SK-N-SH (cell line): ENCODE data around the gene SMYD3. TPM values are rescaled to one million over a fixed set of nuclear protein-coding genes. Genes with fewer than 3 reads are reported as not detected.
"Not testable (repeated sequence)": the region's sequence is repeated elsewhere in the genome, so short reads cannot be mapped to it uniquely, and the experiment has no call there.

Experiments
- CTCF ChIA-PET: fragments of 300-600, 350-600 bp; formaldehyde crosslinking; extraction: SDS; loops from one replicate; lab custom pipeline; 2021; lab: Yijun Ruan, JAX
- POLR2A ChIA-PET: fragments of 350-600 bp; sonication (Branson Sonifier 250); formaldehyde crosslinking; extraction: SDS; loops from one replicate; lab custom pipeline; 2020; ENCODE audit warnings: antibody characterized with exemption, inconsistent platforms; lab: Yijun Ruan, JAX
- DNase-seq: peaks from one replicate; pipeline ENCODE4 v3.0.0; 2012
- H2AFZ ChIP-seq: fragments of 200-600 bp; sonication (generic); 2 replicates; pipeline ENCODE4 v1.8.1; 2016; ENCODE audit warnings: antibody characterized with exemption, mild to moderate bottlenecking, low read depth
- H3F3A ChIP-seq: fragments of 200-600 bp; sonication (generic); replicated peaks from 2 replicates; pipeline ENCODE3; 2016; ENCODE audit warnings: antibody characterized with exemption, mild to moderate bottlenecking; ENCODE audit not compliant: insufficient read depth
- H3K27ac ChIP-seq, 2 experiments: fragments of 200-500 bp in 1 of 2; fragments of 200-600 bp in 1 of 2; sonication (Bioruptor generic) in 1 of 2; sonication (generic), shearing (Covaris generic) in 1 of 2; 2 replicates each; pipeline versions ENCODE4 v1.5.1 to v1.6.1; 2014 to 2016; ENCODE audit warnings: low read depth in 2 of 2, inconsistent platforms in 1 of 2, low read length in 1 of 2, mild to moderate bottlenecking in 1 of 2, mixed read lengths in 1 of 2
- H3K27me3 ChIP-seq: fragments of 200-600 bp; sonication (generic), shearing (Covaris generic); 2 replicates; pipeline ENCODE4 v1.6.1; 2016; ENCODE audit warnings: mixed run types; ENCODE audit not compliant: insufficient read depth
- H3K36me3 ChIP-seq, 2 experiments: fragments of 200-500 bp in 1 of 2; fragments of 200-600 bp in 1 of 2; sonication (Bioruptor generic) in 1 of 2; sonication (generic) in 1 of 2; replicated peaks in 1 of 2; 2 replicates each; pipeline versions ENCODE3 to v1.5.1; 2014 to 2016; ENCODE audit warnings: low read length in 1 of 2, mild to moderate bottlenecking in 1 of 2; ENCODE audit not compliant: insufficient read depth in 2 of 2, control insufficient read depth in 1 of 2
- H3K4me1 ChIP-seq, 2 experiments: fragments of 200-500 bp in 1 of 2; fragments of 200-600 bp in 1 of 2; sonication (Bioruptor generic) in 1 of 2; sonication (generic), shearing (Covaris generic) in 1 of 2; 2 replicates each; pipeline versions ENCODE4 v1.5.1 to v1.6.1; 2014 to 2016; ENCODE audit warnings: low read depth in 1 of 2, low read length in 1 of 2, mixed run types in 1 of 2; ENCODE audit not compliant: insufficient read depth in 2 of 2, control insufficient read depth in 1 of 2
- H3K4me2 ChIP-seq: fragments of 200-600 bp; sonication (generic), shearing (Covaris generic); 2 replicates; pipeline ENCODE4 v1.6.1; 2017; ENCODE audit warnings: mixed run types
- H3K4me3 ChIP-seq, 2 experiments: fragments of 200-500 bp in 1 of 2; fragments of 200-600 bp in 1 of 2; sonication (Bioruptor generic) in 1 of 2; sonication (generic), shearing (Covaris generic) in 1 of 2; 2 replicates each; pipeline versions ENCODE4 v1.5.1 to v1.8.1; 2014 to 2016; ENCODE audit warnings: low read depth in 2 of 2, inconsistent platforms in 1 of 2, low read length in 1 of 2, mild to moderate bottlenecking in 1 of 2, mixed read lengths in 1 of 2, moderate library complexity in 1 of 2
- H3K79me2 ChIP-seq: fragments of 200-600 bp; sonication (generic); 2 replicates; pipeline ENCODE4 v1.8.1; 2017; ENCODE audit warnings: mild to moderate bottlenecking; ENCODE audit not compliant: insufficient read depth
- H3K9ac ChIP-seq: fragments of 200-600 bp; sonication (generic); 2 replicates; pipeline ENCODE4 v1.6.1; 2017; ENCODE audit warnings: mixed run types
- H3K9me2 ChIP-seq: fragments of 200-600 bp; sonication (generic); 2 replicates; pipeline ENCODE4 v1.6.1; 2017; ENCODE audit warnings: mixed run types
- H3K9me3 ChIP-seq: fragments of 200-600 bp; sonication (generic); 2 replicates; pipeline ENCODE4 v1.6.1; 2017; ENCODE audit warnings: mixed run types, mild to moderate bottlenecking, moderate library complexity
- H4K20me1 ChIP-seq: fragments of 200-600 bp; sonication (generic); 2 replicates; pipeline ENCODE4 v1.6.1; 2017; ENCODE audit warnings: mild to moderate bottlenecking, mixed run types; ENCODE audit not compliant: insufficient read depth
- CHD2 ChIP-seq: fragments of 150-350 bp; IDR thresholded peaks from 2 replicates; pipeline ENCODE4 v1.6.1; 2018; ENCODE audit warnings: low read length; ENCODE audit not compliant: partially characterized antibody
- EP300 ChIP-seq, 2 experiments: IDR thresholded peaks; 2 replicates each; pipeline versions ENCODE4 v1.4.0 to v1.6.1; 2012; ENCODE audit warnings: borderline replicate concordance in 1 of 2, low read depth in 1 of 2, low read length in 1 of 2
- FOSL2 ChIP-seq: IDR thresholded peaks from 2 replicates; pipeline ENCODE4 v1.4.0; 2012; ENCODE audit warnings: low read depth, mild to moderate bottlenecking, moderate library complexity, borderline replicate concordance
- FOXJ3 ChIP-seq: sonication (generic); formaldehyde crosslinking; IDR thresholded peaks from 2 replicates; pipeline ENCODE4 v1.5.1; 2020; ENCODE audit warnings: mild to moderate bottlenecking, missing genetic modification reagents
- FOXM1 ChIP-seq: IDR thresholded peaks from 2 replicates; pipeline ENCODE4 v1.4.0; 2012; ENCODE audit warnings: low read depth, mild to moderate bottlenecking
- GATA2 ChIP-seq: sonication (generic); formaldehyde crosslinking; IDR thresholded peaks from 2 replicates; pipeline ENCODE4 v1.5.0; 2020; ENCODE audit warnings: mild to moderate bottlenecking, missing genetic modification reagents
- MEF2A ChIP-seq: IDR thresholded peaks from 2 replicates; pipeline ENCODE4 v1.4.0; 2012; ENCODE audit warnings: low read depth, borderline replicate concordance
- NFIC ChIP-seq: IDR thresholded peaks from 2 replicates; pipeline ENCODE4 v1.4.0; 2012; ENCODE audit warnings: borderline replicate concordance
- RXRA ChIP-seq: IDR thresholded peaks from 2 replicates; pipeline ENCODE4 v1.4.0; 2012; ENCODE audit warnings: low read depth, mild to moderate bottlenecking, borderline replicate concordance
- YY1 ChIP-seq: IDR thresholded peaks from 2 replicates; pipeline ENCODE4 v1.4.0; 2012; ENCODE audit warnings: low read depth, mild to moderate bottlenecking
- WGBS: methylation state at CpG from one replicate; pipeline ENCODE4 v1.1.6; 2017; ENCODE audit warnings: low lambda C conversion rate; 5-methylcytosine and 5-hydroxymethylcytosine counted together
- polyA plus RNA-seq, 3 experiments: library from polyadenylated mRNA; depleted of rRNA; stranded (reverse); fragments of >200 nt; gene quantifications; 2 replicates each; pipeline ENCODE4 v1.2.3, GENCODE V29; 2012
- TF ChIP-seq, protein P1 (sequence below): IDR thresholded peaks from 2 replicates; pipeline ENCODE4 v1.4.0; 2012; ENCODE audit warnings: low read depth, borderline replicate concordance
- TF ChIP-seq, protein P2 (sequence below): IDR thresholded peaks from 2 replicates; pipeline ENCODE4 v1.6.1; 2012; ENCODE audit warnings: mild to moderate bottlenecking, low read depth, low read length, moderate library complexity
- TF ChIP-seq, protein P3 (sequence below): fragments of 200-600 bp; sonication (generic); IDR thresholded peaks from 2 replicates; pipeline ENCODE4 v1.6.1; 2017; ENCODE audit warnings: antibody characterized with exemption, mild to moderate bottlenecking, moderate library complexity

Gene SMYD3
- polyA plus RNA-seq, 1 of the 3 experiments (the other 2 are of a cell fraction), result 31.4 TPM

DNA sequence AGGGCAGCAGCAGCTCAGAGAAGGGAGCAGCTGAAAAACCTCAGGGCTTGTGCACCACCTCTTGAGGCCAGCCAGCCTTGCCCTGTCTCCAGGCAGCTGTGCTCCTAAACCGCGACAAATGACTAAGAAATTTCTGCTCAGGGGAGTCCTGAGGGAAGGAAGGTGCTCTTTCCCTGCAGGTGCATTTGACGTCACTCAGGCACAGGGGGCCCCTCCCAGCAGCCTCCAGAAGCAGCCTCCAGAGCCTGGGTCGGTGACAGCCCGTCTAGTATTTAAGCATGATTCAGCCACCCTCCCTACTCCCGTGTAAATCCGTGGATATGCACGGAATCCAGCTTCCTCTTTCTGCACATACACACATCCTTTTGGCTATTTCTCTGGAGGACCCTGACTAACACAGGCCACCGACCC lies 791.8 kb downstream of the SMYD3 start:
- no peaks in the 10 kb centered on the region for H3K9me2 ChIP-seq
- H3F3A ChIP-seq, result no peaks in the 10 kb centered on the region
- no peak overlapping the region for H2AFZ ChIP-seq
- no peaks in the 10 kb centered on the region for H4K20me1 ChIP-seq
- no peak overlapping the region for H3K4me3 ChIP-seq
- H3K27ac ChIP-seq, result peak overlapping the region in 1 of 2 experiments; percentile 36; a peak in 1 of 4 replicates
- CTCF ChIA-PET, result interaction anchor here (0.7 kb wide), 1 partner anchor 179 kb away, joined by 3 read pairs; no protein-coding TSS in a partner anchor
- no peaks in the 10 kb centered on the region for H3K79me2 ChIP-seq
- H3K9ac ChIP-seq, result no peak overlapping the region
- H3K9me3 ChIP-seq, result no peaks in the 10 kb centered on the region
- DNase-seq, result no peak
- WGBS, result 72% methylated on average over 9 of the region's 9 CpGs
- no peak overlapping the region; the same call in 1 of the 2 replicates for H3K4me2 ChIP-seq
- POLR2A ChIA-PET, result no interaction called here
- H3K4me1 ChIP-seq, result peaks cover 3 to 14% of the 10 kb centered on the region in 2 experiments; a peak in 2 of 4 replicates
- no peaks in the 10 kb centered on the region for H3K27me3 ChIP-seq
- no peak for TF ChIP-seq NFIC
- no peak for TF ChIP-seq YY1
- TF ChIP-seq, protein P1, sequence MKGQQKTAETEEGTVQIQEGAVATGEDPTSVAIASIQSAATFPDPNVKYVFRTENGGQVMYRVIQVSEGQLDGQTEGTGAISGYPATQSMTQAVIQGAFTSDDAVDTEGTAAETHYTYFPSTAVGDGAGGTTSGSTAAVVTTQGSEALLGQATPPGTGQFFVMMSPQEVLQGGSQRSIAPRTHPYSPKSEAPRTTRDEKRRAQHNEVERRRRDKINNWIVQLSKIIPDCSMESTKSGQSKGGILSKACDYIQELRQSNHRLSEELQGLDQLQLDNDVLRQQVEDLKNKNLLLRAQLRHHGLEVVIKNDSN, result no peak
- no peak for TF ChIP-seq GATA2 (CRISPR knock-in tag)
- TF ChIP-seq RXRA, result no peak
- no peak for TF ChIP-seq FOXM1
- no peak for TF ChIP-seq EP300 (IDR thresholded peaks at IDR 0.05; ENCODE audit: borderline replicate concordance in 1 of 2, low read depth in 1 of 2, low read length in 1 of 2)
- TF ChIP-seq, all 33 proteins: peak for 0
- H3K36me3 ChIP-seq, result peaks cover 0 to 11% of the 10 kb centered on the region in 2 experiments

DNA sequence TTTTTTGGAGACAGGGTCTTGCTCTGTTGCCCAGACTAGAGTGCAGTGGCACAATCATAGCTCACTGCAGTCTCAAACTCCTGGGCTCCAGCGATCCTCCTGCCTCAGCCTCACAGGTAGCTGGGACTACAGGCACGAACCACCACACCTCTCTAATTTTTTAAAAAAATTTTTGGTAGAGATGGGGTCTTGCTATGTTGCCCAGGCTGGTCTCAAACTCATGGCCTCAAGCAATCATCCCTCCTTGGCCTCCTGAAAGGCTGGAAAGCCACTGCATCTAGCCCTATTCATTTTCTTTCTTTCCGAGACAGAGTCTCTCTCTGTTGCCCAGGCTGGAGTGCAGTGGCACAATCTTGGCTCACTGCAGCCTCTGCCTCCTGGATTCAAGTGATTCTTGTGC lies 793.1 kb downstream of the SMYD3 start:
- H3K27ac ChIP-seq, H3F3A ChIP-seq, H4K20me1 ChIP-seq, CTCF ChIA-PET, H2AFZ ChIP-seq, H3K9ac ChIP-seq, H3K27me3 ChIP-seq, POLR2A ChIA-PET, H3K4me3 ChIP-seq, H3K79me2 ChIP-seq, H3K4me2 ChIP-seq, DNase-seq, H3K9me3 ChIP-seq, H3K9me2 ChIP-seq: not testable (repeated sequence)
- 87% methylated on average over 3 of the region's 3 CpGs for WGBS
- Histone ChIP-seq H3K36me3 (peaks cover 0 to 11% of the 10 kb centered on the region in 2 experiments), H3K4me1 (peaks cover 5 to 14% of the 10 kb centered on the region in 2 experiments; a peak in 2 of 4 replicates)

DNA sequence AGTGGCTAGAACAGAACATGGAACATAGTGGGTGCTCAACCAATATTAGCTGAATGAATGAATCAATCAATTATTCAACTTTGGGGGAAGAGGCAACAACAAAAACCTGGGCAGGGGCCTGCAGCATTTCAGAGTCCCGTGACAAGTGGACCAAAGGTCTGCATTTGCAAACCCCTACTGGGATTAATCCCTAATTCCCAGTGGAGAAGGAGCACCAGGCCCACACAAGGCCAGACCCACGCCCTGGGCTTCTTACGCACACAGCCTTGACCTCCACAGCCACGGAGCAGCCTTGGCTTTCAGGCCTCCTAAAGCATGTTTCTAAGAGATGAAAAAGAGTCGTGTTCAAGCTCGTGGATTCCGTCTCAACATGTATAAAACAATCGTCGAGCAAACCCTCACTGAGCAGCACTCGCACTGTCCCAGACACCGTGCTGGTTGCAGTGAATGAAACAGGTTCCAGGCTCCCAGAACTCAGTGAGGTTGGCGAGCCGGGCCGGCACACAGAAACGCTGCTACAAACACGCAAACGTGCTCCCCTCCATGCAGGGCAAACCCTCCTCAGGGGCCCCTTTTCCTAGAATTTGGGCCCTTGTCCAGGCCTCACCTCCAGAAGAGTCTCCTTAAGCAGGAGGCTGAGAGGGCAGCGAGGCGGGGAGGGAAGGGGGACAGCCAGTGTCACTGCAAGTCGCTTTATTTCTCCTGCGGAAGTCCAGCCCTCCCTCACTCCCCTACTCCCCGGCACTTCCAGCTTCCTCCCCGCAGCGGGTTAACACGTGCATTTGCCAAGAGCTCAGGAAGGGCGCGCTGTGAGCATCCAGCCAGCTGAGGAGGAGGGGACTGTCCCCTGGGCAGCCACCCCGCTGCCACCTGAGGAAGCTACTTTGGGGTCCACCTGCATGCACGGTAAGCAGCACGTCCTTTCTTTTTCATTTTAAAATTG lies 795.8 kb downstream of the SMYD3 start:
- ChIA-PET CTCF (interaction anchor here (1.5 kb wide), 1 partner anchor 23 kb away, joined by 5 read pairs; no protein-coding TSS in a partner anchor), POLR2A (no interaction called here)
- Histone ChIP-seq H3F3A (no peaks in the 10 kb centered on the region), H3K4me1 (peaks cover 5 to 11% of the 10 kb centered on the region in 2 experiments; a peak in 2 of 4 replicates), H3K9ac (no peak overlapping the region), H2AFZ (no peak overlapping the region), H3K27ac (peak overlapping the region in 1 of 2 experiments; percentile 23; a peak in 1 of 4 replicates), H3K79me2 (no peaks in the 10 kb centered on the region), H3K4me3 (no peak overlapping the region), H3K9me3 (no peaks in the 10 kb centered on the region), H4K20me1 (no peaks in the 10 kb centered on the region), H3K4me2 (no peak overlapping the region), H3K9me2 (no peaks in the 10 kb centered on the region), H3K36me3 (peaks cover 0 to 29% of the 10 kb centered on the region in 2 experiments), H3K27me3 (no peaks in the 10 kb centered on the region)
- WGBS, result 89% methylated on average over 24 of the region's 30 CpGs
- no peak for DNase-seq
- no peak for TF ChIP-seq FOXJ3 (CRISPR knock-in tag)
- no peak for TF ChIP-seq MEF2A
- no peak for TF ChIP-seq GATA2 (CRISPR knock-in tag)
- TF ChIP-seq, protein P2, sequence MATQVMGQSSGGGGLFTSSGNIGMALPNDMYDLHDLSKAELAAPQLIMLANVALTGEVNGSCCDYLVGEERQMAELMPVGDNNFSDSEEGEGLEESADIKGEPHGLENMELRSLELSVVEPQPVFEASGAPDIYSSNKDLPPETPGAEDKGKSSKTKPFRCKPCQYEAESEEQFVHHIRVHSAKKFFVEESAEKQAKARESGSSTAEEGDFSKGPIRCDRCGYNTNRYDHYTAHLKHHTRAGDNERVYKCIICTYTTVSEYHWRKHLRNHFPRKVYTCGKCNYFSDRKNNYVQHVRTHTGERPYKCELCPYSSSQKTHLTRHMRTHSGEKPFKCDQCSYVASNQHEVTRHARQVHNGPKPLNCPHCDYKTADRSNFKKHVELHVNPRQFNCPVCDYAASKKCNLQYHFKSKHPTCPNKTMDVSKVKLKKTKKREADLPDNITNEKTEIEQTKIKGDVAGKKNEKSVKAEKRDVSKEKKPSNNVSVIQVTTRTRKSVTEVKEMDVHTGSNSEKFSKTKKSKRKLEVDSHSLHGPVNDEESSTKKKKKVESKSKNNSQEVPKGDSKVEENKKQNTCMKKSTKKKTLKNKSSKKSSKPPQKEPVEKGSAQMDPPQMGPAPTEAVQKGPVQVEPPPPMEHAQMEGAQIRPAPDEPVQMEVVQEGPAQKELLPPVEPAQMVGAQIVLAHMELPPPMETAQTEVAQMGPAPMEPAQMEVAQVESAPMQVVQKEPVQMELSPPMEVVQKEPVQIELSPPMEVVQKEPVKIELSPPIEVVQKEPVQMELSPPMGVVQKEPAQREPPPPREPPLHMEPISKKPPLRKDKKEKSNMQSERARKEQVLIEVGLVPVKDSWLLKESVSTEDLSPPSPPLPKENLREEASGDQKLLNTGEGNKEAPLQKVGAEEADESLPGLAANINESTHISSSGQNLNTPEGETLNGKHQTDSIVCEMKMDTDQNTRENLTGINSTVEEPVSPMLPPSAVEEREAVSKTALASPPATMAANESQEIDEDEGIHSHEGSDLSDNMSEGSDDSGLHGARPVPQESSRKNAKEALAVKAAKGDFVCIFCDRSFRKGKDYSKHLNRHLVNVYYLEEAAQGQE, result no peak
- TF ChIP-seq, protein P3, sequence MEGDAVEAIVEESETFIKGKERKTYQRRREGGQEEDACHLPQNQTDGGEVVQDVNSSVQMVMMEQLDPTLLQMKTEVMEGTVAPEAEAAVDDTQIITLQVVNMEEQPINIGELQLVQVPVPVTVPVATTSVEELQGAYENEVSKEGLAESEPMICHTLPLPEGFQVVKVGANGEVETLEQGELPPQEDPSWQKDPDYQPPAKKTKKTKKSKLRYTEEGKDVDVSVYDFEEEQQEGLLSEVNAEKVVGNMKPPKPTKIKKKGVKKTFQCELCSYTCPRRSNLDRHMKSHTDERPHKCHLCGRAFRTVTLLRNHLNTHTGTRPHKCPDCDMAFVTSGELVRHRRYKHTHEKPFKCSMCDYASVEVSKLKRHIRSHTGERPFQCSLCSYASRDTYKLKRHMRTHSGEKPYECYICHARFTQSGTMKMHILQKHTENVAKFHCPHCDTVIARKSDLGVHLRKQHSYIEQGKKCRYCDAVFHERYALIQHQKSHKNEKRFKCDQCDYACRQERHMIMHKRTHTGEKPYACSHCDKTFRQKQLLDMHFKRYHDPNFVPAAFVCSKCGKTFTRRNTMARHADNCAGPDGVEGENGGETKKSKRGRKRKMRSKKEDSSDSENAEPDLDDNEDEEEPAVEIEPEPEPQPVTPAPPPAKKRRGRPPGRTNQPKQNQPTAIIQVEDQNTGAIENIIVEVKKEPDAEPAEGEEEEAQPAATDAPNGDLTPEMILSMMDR, result no peak
- TF ChIP-seq NFIC, result no peak
- TF ChIP-seq FOSL2, result no peak
- TF ChIP-seq CHD2, result no peak
